Fibroblast of the aortic adventitia (primary cell): ENCODE data around the gene POU3F3. TPM values are rescaled to one million over a fixed set of nuclear protein-coding genes. Genes with fewer than 3 reads are reported as not detected.

Experiments used
- DNase-seq: peaks from one replicate; pipeline ENCODE4 v3.0.0-alpha.2; 2010; ENCODE audit warnings: low read depth
- H3K4me3 ChIP-seq: 2 replicates; pipeline ENCODE4 v1.5.1; 2011; ENCODE audit warnings: low read depth, mild to moderate bottlenecking, control low read depth, low read length, moderate library complexity
- total RNA-seq: library from RNA; depleted of rRNA; stranded (reverse); fragments of >200 nt; gene quantifications from 2 replicates; pipeline ENCODE4 v1.2.3, GENCODE V29; 2012; ENCODE audit warnings: low replicate concordance
- TF ChIP-seq, protein P1 (sequence below): IDR thresholded peaks from 2 replicates; pipeline ENCODE4 v1.5.1; 2011; ENCODE audit warnings: mild to moderate bottlenecking, low read length, control low read depth, inconsistent platforms; ENCODE audit not compliant: insufficient read depth

Gene POU3F3
- total RNA-seq, 1 donor, result not detected

DNA sequence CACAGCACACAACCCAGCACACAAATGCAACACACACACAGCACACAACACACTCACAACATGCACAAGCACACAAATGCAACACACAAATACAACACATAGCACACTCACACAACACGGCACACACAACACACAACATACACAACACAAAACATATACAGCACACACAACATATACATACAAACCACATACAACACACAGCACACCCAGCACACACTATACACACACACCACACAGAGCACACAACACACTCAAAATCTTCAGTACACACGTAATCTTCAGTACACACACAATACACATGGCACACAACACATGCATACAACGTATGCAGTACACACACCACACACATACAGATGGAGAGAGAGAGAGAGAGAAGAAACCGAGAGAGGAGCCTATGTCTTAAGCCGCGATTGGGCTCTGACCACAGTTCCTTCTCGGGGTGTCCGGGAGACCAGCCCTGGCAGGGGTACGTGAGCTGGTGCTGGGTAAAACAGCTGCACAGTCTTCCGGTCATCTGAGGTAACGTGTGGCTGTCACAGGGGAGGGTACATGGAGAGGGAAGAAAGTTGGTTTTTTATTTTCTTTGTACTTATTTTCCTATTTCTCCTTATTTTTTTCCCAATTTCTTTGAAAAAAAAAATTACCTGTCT lies 25.1 kb downstream of the POU3F3 start:
- TF ChIP-seq, protein P1, sequence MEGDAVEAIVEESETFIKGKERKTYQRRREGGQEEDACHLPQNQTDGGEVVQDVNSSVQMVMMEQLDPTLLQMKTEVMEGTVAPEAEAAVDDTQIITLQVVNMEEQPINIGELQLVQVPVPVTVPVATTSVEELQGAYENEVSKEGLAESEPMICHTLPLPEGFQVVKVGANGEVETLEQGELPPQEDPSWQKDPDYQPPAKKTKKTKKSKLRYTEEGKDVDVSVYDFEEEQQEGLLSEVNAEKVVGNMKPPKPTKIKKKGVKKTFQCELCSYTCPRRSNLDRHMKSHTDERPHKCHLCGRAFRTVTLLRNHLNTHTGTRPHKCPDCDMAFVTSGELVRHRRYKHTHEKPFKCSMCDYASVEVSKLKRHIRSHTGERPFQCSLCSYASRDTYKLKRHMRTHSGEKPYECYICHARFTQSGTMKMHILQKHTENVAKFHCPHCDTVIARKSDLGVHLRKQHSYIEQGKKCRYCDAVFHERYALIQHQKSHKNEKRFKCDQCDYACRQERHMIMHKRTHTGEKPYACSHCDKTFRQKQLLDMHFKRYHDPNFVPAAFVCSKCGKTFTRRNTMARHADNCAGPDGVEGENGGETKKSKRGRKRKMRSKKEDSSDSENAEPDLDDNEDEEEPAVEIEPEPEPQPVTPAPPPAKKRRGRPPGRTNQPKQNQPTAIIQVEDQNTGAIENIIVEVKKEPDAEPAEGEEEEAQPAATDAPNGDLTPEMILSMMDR, result no peak
- H3K4me3 ChIP-seq, result no peak overlapping the region
- DNase-seq, result no peak

DNA sequence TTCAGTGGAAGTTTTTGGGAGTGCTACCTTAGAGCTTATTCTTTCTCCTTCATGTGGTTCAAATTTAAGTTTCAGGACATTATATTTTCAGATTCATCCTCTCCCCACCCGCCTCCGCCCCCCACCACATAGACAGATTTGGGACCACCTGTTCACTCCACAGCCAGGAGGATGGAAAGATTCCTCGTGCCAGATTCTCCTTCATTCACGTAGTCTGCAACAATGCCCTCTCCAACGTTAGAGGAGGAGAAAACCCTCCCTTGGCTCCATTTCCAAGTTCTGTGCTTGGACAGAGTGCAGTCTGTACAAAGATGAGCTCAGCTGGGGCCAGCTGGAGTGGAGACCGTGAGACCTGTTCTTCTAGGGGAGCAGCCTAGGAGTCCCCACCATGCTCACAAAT lies 26.2 kb downstream of the POU3F3 start:
- H3K4me3 ChIP-seq, result no peak overlapping the region
- TF ChIP-seq, protein P1, result no peak
- no peak for DNase-seq

DNA sequence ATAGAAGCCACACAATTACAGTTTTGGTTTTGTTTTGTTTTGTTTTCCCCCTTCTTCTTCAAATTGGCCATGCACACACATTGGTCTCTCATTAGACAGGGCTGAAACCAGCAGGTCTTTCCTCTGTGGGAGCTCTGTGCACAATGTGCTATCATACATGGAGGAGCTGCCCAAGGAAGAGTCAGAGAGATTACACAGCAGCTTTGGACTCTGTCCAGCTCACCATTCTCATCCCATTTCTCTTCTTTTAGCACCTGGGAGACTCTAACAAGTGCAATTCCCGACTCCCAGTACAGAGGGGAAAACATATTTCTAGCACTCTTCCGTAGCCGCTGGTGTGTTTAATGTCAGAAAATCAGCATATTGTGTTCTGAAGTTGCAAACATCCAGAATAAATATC lies 29.4 kb downstream of the POU3F3 start:
- DNase-seq, result no peak
- TF ChIP-seq, protein P1, result no peak
- no peak overlapping the region for H3K4me3 ChIP-seq

DNA sequence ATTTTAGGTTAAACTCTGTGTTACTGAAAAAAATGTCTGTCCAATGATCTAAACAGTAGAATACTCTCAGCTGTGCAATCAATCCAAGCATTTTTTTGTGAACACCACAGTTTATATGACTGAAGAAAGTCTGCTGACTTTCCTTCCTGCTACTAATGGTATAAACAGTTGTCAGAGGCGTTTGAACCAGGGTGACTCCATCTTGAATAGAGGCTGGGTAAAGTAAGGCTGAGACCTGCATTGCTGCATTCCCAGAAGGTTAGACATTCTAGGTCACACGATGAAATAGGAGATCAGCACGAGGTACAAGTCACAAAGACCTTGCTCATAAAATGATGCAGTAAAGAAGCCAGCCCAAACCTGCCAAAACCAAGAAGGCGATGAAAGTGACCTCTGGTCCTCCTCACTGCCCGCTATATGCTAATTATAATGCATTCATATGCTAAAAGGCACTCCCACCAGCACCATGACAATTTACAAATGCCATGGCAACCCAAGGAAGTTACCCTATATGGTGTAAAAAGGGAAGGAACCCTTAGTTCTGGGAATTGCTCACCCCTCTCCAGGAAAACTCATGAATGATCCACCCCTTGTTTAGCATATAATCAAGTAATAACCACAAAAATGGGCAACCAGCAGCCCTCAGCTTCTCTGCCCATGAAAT lies 31.3 kb downstream of the POU3F3 start:
- DNase-seq, result no peak
- TF ChIP-seq, protein P1, result no peak
- H3K4me3 ChIP-seq, result no peak overlapping the region

DNA sequence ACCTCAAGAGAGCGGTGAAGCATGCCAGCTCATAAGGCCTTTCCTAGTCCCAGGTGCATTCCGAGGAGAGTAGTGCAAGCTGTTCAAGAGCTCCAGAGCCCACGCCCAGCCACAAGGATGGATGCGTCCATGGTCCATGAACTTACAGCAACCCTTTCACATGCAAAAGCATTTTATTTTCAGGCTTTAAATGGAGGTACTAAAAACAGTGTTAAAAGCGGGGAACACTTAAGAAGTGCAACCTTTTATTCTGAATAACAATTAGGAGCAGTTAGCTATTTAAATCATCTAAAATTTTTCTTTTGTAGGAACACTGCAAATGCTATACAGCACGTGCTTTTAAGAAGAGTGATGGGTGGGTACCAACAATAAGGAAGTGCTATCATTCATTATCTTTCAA lies 33.8 kb downstream of the POU3F3 start:
- no peak for DNase-seq
- no peak overlapping the region for H3K4me3 ChIP-seq
- TF ChIP-seq, protein P1, result no peak

DNA sequence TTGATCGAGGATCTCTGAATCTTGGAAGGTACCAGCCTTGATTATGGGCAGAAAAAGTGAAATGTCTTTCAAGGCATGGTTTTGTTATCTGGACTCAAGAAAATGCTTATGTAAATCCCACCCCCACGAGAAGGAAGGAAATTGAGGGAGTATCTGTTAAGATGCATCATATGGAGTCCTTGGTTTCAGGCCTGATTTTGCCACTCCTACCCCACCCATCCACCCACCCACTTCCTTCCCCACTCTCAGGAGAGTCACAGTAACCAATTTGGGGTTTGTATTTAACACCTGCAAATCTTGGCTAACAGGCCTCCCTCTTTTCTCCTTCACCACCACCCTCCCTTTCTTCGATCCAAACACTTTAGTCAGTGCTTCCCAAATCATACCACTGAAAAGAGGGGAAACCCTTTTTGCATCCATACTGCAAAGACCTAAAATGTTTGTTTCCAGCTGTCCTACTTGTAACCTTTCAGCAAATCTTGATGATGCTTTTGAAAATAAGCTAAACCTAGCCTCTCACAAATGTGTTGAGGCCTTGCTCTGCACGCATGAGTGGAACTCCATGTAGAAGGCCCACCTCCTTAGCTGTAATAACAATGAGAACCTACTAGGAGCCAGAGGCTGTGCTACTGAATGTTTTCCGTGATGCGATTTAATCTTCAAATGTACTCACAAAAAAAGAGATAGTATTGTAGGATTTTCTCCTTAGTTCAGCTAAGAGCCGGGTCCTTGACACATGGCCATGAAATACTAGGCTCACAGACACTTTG lies 34.8 kb downstream of the POU3F3 start:
- TF ChIP-seq, protein P1, result no peak
- no peak overlapping the region for H3K4me3 ChIP-seq
- DNase-seq, result no peak
